Measurements from ENCODE around the gene TNIK. TPM values are rescaled to one million over a fixed set of nuclear protein-coding genes. Genes with fewer than 3 reads are reported as not detected.
A peak's percentile ranks its signal among the peaks of the same experiment; 100 is the strongest.

TNIK gene
- total RNA-seq, 4 donors from 2014 or later: 30.3 to 39.0 (median 36.8) TPM

GRCh38 chr3:171192176-171192854 lies 267.9 kb downstream of the TNIK start:
- no peaks in the 10 kb centered on the region for H3K27me3 ChIP-seq
- no peaks in the 10 kb centered on the region for H3K9me3 ChIP-seq
- H3K27ac ChIP-seq (replicated peaks in 1 of 4): no peak overlapping the region
- H3K4me3 ChIP-seq: no peak overlapping the region
- H3K4me1 ChIP-seq: peaks cover 0 to 19% (median 9%) of the 10 kb centered on the region in 4 donors
- WGBS: 76% methylated on average over 2 of the region's 2 CpGs
- DNase-seq (ENCODE audit: extremely low spot score): no peak
- intact Hi-C loops (cut with DNase I): no loop called here
- no peaks in the 10 kb centered on the region for H3K36me3 ChIP-seq
- no peak for TF ChIP-seq EP300 (IDR thresholded peaks at IDR 0.05)
- TF ChIP-seq POLR2AphosphoS5 (IDR thresholded peaks at IDR 0.05): no peak
- no peak for TF ChIP-seq POLR2A (IDR thresholded peaks at IDR 0.05; ENCODE audit: low read depth)
- no peak for TF ChIP-seq CTCF (IDR thresholded peaks at IDR 0.05)

GRCh38 chr3:171190668-171191067 lies 269.5 kb downstream of the TNIK start:
- H3K27ac ChIP-seq (replicated peaks in 1 of 4): no peak overlapping the region
- no peak for DNase-seq (ENCODE audit: extremely low spot score)
- no peaks in the 10 kb centered on the region for H3K9me3 ChIP-seq
- intact Hi-C loops (cut with DNase I): no loop called here
- no peak overlapping the region for H3K4me3 ChIP-seq
- H3K36me3 ChIP-seq: no peaks in the 10 kb centered on the region
- H3K27me3 ChIP-seq: no peaks in the 10 kb centered on the region
- no peak for TF ChIP-seq POLR2A (IDR thresholded peaks at IDR 0.05; ENCODE audit: low read depth)
- TF ChIP-seq CTCF (IDR thresholded peaks at IDR 0.05): no peak
- TF ChIP-seq EP300 (IDR thresholded peaks at IDR 0.05): no peak
- 81% methylated on average over 1 of the region's 1 CpG for WGBS
- H3K4me1 ChIP-seq: peaks cover 14 to 35% (median 25%) of the 10 kb centered on the region in 4 donors

GRCh38 chr3:171189394-171190080 lies 270.7 kb downstream of the TNIK start:
- Histone ChIP-seq H3K4me3 (no peak overlapping the region), H3K4me1 (peaks cover 18 to 46% (median 33%) of the 10 kb centered on the region in 4 donors), H3K27me3 (no peaks in the 10 kb centered on the region), H3K36me3 (no peaks in the 10 kb centered on the region), H3K9me3 (no peaks in the 10 kb centered on the region), H3K27ac (replicated peaks in 1 of 4) (no peak overlapping the region)
- WGBS: 86% methylated on average over 3 of the region's 3 CpGs
- no peak for TF ChIP-seq CTCF (IDR thresholded peaks at IDR 0.05)
- TF ChIP-seq POLR2A (IDR thresholded peaks at IDR 0.05; ENCODE audit: low read depth): no peak
- TF ChIP-seq POLR2AphosphoS5 (IDR thresholded peaks at IDR 0.05): no peak
- no peak for TF ChIP-seq EP300 (IDR thresholded peaks at IDR 0.05)
- intact Hi-C loops (cut with DNase I): loop anchor here (5.0 to 10.0 kb wide), 2 partner anchors 135 to 273 kb away; partner anchors contain the start of gene TNIK
- DNase-seq (ENCODE audit: extremely low spot score): no peak

- Histone ChIP-seq H3K27me3 (no peaks in the 10 kb centered on the region), H3K4me3 (no peak overlapping the region)
These were observed 272.4 kb downstream of the TNIK start for GRCh38 chr3:171187706-171188290.

More at GRCh38 chr3:171187706-171188290, 272.4 kb downstream of the TNIK start:
- H3K36me3 ChIP-seq: no peaks in the 10 kb centered on the region
- TF ChIP-seq CTCF (IDR thresholded peaks at IDR 0.05) (peak; percentile 55 to 58 (median 55)), POLR2A (IDR thresholded peaks at IDR 0.05; ENCODE audit: low read depth) (no peak)
- WGBS: 74% methylated on average over 5 of the region's 5 CpGs
- DNase-seq (ENCODE audit: extremely low spot score): no peak
- peaks cover 19 to 50% (median 41%) of the 10 kb centered on the region in 4 donors for H3K4me1 ChIP-seq
- no peaks in the 10 kb centered on the region for H3K9me3 ChIP-seq
- intact Hi-C loops (cut with DNase I): loop anchor here (5.0 to 10.0 kb wide), 2 partner anchors 137 to 275 kb away; partner anchors contain the start of gene TNIK
- H3K27ac ChIP-seq (replicated peaks in 1 of 4): no peak overlapping the region

All from esophagus muscularis mucosa (tissue), 4 donors.